ENCODE measurements around the gene RPAIN.

GRCh38 chr17:5380491-5381135, 39.4 kb upstream of the RPAIN start:
- TF ChIP-seq CTCF (IDR thresholded peaks at IDR 0.05; ENCODE audit: control extremely low read depth in 1 of 3, insufficient read depth in 1 of 3, low read depth in 1 of 3, low read length in 3 of 3) (no peak), JUN (IDR thresholded peaks at IDR 0.05; ENCODE audit: low read depth, low read length) (no peak), POLR2A (IDR thresholded peaks at IDR 0.05; ENCODE audit: control extremely low read depth in 1 of 2, low read depth in 2 of 2, low read length in 2 of 2) (no peak), EP300 (IDR thresholded peaks at IDR 0.05; ENCODE audit: borderline replicate concordance in 1 of 2, low read depth in 2 of 2, low read length in 2 of 2) (no peak), CEBPB (IDR thresholded peaks at IDR 0.05; ENCODE audit: low read depth, low read length) (no peak), RAD21 (IDR thresholded peaks at IDR 0.05 in 1 of 2, conservative IDR thresholded peaks at IDR 0.05 in 1 of 2; ENCODE audit: low read depth in 2 of 2, low read length in 2 of 2) (no peak)

All from H1 (cell line).